ENCODE measurements around the gene KCNAB1.
"Not testable (repeated sequence)": the region's sequence is repeated elsewhere in the genome, so short reads cannot be mapped to it uniquely, and the experiment has no call there.

Gene KCNAB1

GRCh38 chr3:156217674-156218352, 97.4 kb downstream of the KCNAB1 start:
- no peak overlapping the region for H3K4me2 ChIP-seq (ENCODE audit: low read depth, low read length)
- no peak overlapping the region for H3K9ac ChIP-seq (ENCODE audit: low read length)
- H2AFZ ChIP-seq (ENCODE audit: low read length) = no peak overlapping the region
- no peaks in the 10 kb centered on the region for H3K79me2 ChIP-seq (ENCODE audit: low read length)
- H3F3A ChIP-seq (ENCODE audit: insufficient read depth, low read length) = no peaks in the 10 kb centered on the region
- H3K4me1 ChIP-seq (ENCODE audit: low read length) = no peaks in the 10 kb centered on the region
- no peaks in the 10 kb centered on the region for H3K9me3 ChIP-seq (replicated peaks; ENCODE audit: insufficient read depth, low read length)
- no peaks in the 10 kb centered on the region for H3K9me2 ChIP-seq (replicated peaks; ENCODE audit: insufficient read depth, low read length)
- TF ChIP-seq CTCF (IDR thresholded peaks at IDR 0.05; ENCODE audit: low read length) (no peak), EZH2 (optimal IDR thresholded peaks at IDR 0.05; ENCODE audit: low read depth, low read length) (no peak), EZH2phosphoT487 (IDR thresholded peaks at IDR 0.05; ENCODE audit: low read length) (no peak)
- H3K36me3 ChIP-seq (replicated peaks; ENCODE audit: insufficient read depth, low read length) = no peaks in the 10 kb centered on the region
- H3K4me3 ChIP-seq (ENCODE audit: low read length) = no peak overlapping the region
- no peaks in the 10 kb centered on the region for H3K27me3 ChIP-seq (replicated peaks; ENCODE audit: insufficient read depth, low read length)
- H4K20me1 ChIP-seq (ENCODE audit: insufficient read depth, low read length) = no peaks in the 10 kb centered on the region
- no peak for DNase-seq
- H3K27ac ChIP-seq (ENCODE audit: low read length) = no peak overlapping the region

- H3K9me2 ChIP-seq (replicated peaks; ENCODE audit: insufficient read depth, low read length) = no peaks in the 10 kb centered on the region
- no peak overlapping the region for H3K27ac ChIP-seq (ENCODE audit: low read length)
- DNase-seq = no peak
- TF ChIP-seq CTCF (IDR thresholded peaks at IDR 0.05; ENCODE audit: low read length) (no peak), EZH2phosphoT487 (IDR thresholded peaks at IDR 0.05; ENCODE audit: low read length) (no peak), EZH2 (optimal IDR thresholded peaks at IDR 0.05; ENCODE audit: low read depth, low read length) (no peak)
- H3K79me2 ChIP-seq (ENCODE audit: low read length) = no peaks in the 10 kb centered on the region
- no peak overlapping the region for H3K4me2 ChIP-seq (ENCODE audit: low read depth, low read length)
- H4K20me1 ChIP-seq (ENCODE audit: insufficient read depth, low read length) = no peaks in the 10 kb centered on the region
- no peaks in the 10 kb centered on the region for H3K27me3 ChIP-seq (replicated peaks; ENCODE audit: insufficient read depth, low read length)
- H3K4me1 ChIP-seq (ENCODE audit: low read length) = no peaks in the 10 kb centered on the region
- H3K4me3 ChIP-seq (ENCODE audit: low read length) = no peak overlapping the region
- H3K36me3 ChIP-seq (replicated peaks; ENCODE audit: insufficient read depth, low read length) = no peaks in the 10 kb centered on the region
- no peak overlapping the region for H3K9ac ChIP-seq (ENCODE audit: low read length)
- H2AFZ ChIP-seq (ENCODE audit: low read length) = no peak overlapping the region
- H3F3A ChIP-seq (ENCODE audit: insufficient read depth, low read length) = no peaks in the 10 kb centered on the region
- no peaks in the 10 kb centered on the region for H3K9me3 ChIP-seq (replicated peaks; ENCODE audit: insufficient read depth, low read length)
Observed at GRCh38 chr3:156218353-156218744, 98.0 kb downstream of the KCNAB1 start.

GRCh38 chr3:156222381-156222780, 102.0 kb downstream of the KCNAB1 start:
- not testable (repeated sequence) for H4K20me1 ChIP-seq (ENCODE audit: insufficient read depth, low read length); H3F3A ChIP-seq (ENCODE audit: insufficient read depth, low read length); H3K4me2 ChIP-seq (ENCODE audit: low read depth, low read length); H3K9me2 ChIP-seq (replicated peaks; ENCODE audit: insufficient read depth, low read length); H3K4me1 ChIP-seq (ENCODE audit: low read length); DNase-seq; H3K9me3 ChIP-seq (replicated peaks; ENCODE audit: insufficient read depth, low read length); H3K9ac ChIP-seq (ENCODE audit: low read length); H3K79me2 ChIP-seq (ENCODE audit: low read length); H2AFZ ChIP-seq (ENCODE audit: low read length); H3K27me3 ChIP-seq (replicated peaks; ENCODE audit: insufficient read depth, low read length); H3K27ac ChIP-seq (ENCODE audit: low read length); H3K4me3 ChIP-seq (ENCODE audit: low read length); H3K36me3 ChIP-seq (replicated peaks; ENCODE audit: insufficient read depth, low read length)

GRCh38 chr3:156224046-156224445, 103.7 kb downstream of the KCNAB1 start:
- DNase-seq; H3K9ac ChIP-seq (ENCODE audit: low read length); H3K27me3 ChIP-seq (replicated peaks; ENCODE audit: insufficient read depth, low read length); H3K9me3 ChIP-seq (replicated peaks; ENCODE audit: insufficient read depth, low read length); H2AFZ ChIP-seq (ENCODE audit: low read length); H4K20me1 ChIP-seq (ENCODE audit: insufficient read depth, low read length); H3K4me1 ChIP-seq (ENCODE audit: low read length); H3K4me3 ChIP-seq (ENCODE audit: low read length); H3K27ac ChIP-seq (ENCODE audit: low read length); H3F3A ChIP-seq (ENCODE audit: insufficient read depth, low read length); H3K9me2 ChIP-seq (replicated peaks; ENCODE audit: insufficient read depth, low read length); H3K4me2 ChIP-seq (ENCODE audit: low read depth, low read length); H3K79me2 ChIP-seq (ENCODE audit: low read length); H3K36me3 ChIP-seq (replicated peaks; ENCODE audit: insufficient read depth, low read length): not testable (repeated sequence)
